Natural killer cell (primary cell): ENCODE results near the gene LY6G5C. TPM values are rescaled to one million over a fixed set of nuclear protein-coding genes. Genes with fewer than 3 reads are reported as not detected.
A peak's percentile ranks its signal among the peaks of the same experiment; 100 is the strongest.

Experiments
- ATAC-seq, 3 donors: fragments of 150-1000 bp in 2 of 3; fragments of 200-7000 bp in 1 of 3; cut with Tn5 transposase; 1 replicate in 1 of 3; 2 replicates in 2 of 3; pipeline ENCODE4 v1.10.0; 2021; ENCODE audit warnings: mild to moderate bottlenecking in 2 of 3, moderate library complexity in 2 of 3
- DNase-seq, 2 donors: peaks; one replicate each; pipeline versions ENCODE4 v3.0.0 to v3.0.0-alpha.2; 2013 to 2021; ENCODE audit warnings: mixed read lengths in 1 of 2
- H3K27ac ChIP-seq: one replicate; pipeline ENCODE4 v1.5.1; 2013; ENCODE audit warnings: mild to moderate bottlenecking, low read length
- H3K27me3 ChIP-seq: one replicate; pipeline ENCODE4 v1.6.1; 2013; ENCODE audit warnings: low read length; ENCODE audit not compliant: control insufficient read depth, insufficient read depth
- H3K36me3 ChIP-seq: one replicate; pipeline ENCODE4 v1.6.1; 2013; ENCODE audit warnings: low read length; ENCODE audit not compliant: control insufficient read depth, insufficient read depth
- H3K4me1 ChIP-seq: one replicate; pipeline ENCODE4 v1.6.1; 2013; ENCODE audit warnings: low read length; ENCODE audit not compliant: control insufficient read depth, insufficient read depth
- H3K4me3 ChIP-seq: one replicate; pipeline ENCODE4 v1.5.1; 2013; ENCODE audit warnings: low read length
- H3K9me3 ChIP-seq: one replicate; pipeline ENCODE4 v1.6.1; 2013; ENCODE audit warnings: low read length; ENCODE audit not compliant: control insufficient read depth, insufficient read depth
- H3K27ac Mint-ChIP-seq, 2 donors: one replicate each; pipeline ENCODE4 v1.8.0; 2022; ENCODE audit warnings: mild to moderate bottlenecking in 2 of 2, mixed read lengths in 2 of 2, moderate library complexity in 1 of 2
- H3K27me3 Mint-ChIP-seq, 2 donors: one replicate each; pipeline ENCODE4 v1.8.0; 2022; ENCODE audit warnings: low read depth in 2 of 2, mixed read lengths in 2 of 2
- H3K36me3 Mint-ChIP-seq: one replicate; pipeline ENCODE4 v1.8.0; 2022; ENCODE audit warnings: mixed read lengths
- H3K4me1 Mint-ChIP-seq, 2 donors: one replicate each; pipeline ENCODE4 v1.8.0; 2022; ENCODE audit warnings: mixed read lengths in 2 of 2
- H3K4me3 Mint-ChIP-seq: one replicate; pipeline ENCODE4 v1.8.0; 2022; ENCODE audit warnings: mild to moderate bottlenecking, moderate library complexity, mixed read lengths
- H3K9me3 Mint-ChIP-seq, 2 donors: one replicate each; pipeline ENCODE4 v1.8.0; 2022; ENCODE audit warnings: mixed read lengths in 2 of 2
- CTCF ChIP-seq: fragments of 200-600 bp; IDR thresholded peaks from one replicate; pipeline ENCODE4 v1.8.0; 2022; ENCODE audit warnings: antibody characterized with exemption
- WGBS: methylation state at CpG from one replicate; pipeline ENCODE4 v1.1.7; 2013; ENCODE audit warnings: missing lambda C conversion rate; ENCODE audit not compliant: insufficient coverage; 5-methylcytosine and 5-hydroxymethylcytosine counted together
- intact Hi-C: fragments of 100-400 bp; cut with micrococcal nuclease; formaldehyde crosslinking; loops from one replicate; pipeline ENCODE4 v1.14.2; 2022
- total RNA-seq, 4 donors: library from RNA; stranded (reverse); fragments of 120-200 nt in 1 of 4; gene quantifications; one replicate each; pipeline versions ENCODE4 v1.2.3 to v1.2.4, GENCODE V29; 2013 to 2022

The LY6G5C gene
- total RNA-seq, 3 donors from 2014 or later (not counting 1 experiment from before 2014, with no cell fraction given) = 2.0 to 7.9 (median 2.7) TPM

GRCh38 chr6:31661262-31662123 lies 19.4 kb downstream of the LY6G5C start:
- Histone ChIP-seq H3K27ac (peak overlapping the region; percentile 69), H3K4me3 (peak overlapping the region; percentile 88), H3K9me3 (no peaks in the 10 kb centered on the region), H3K4me1 (peaks cover 72% of the 10 kb centered on the region), H3K27me3 (no peaks in the 10 kb centered on the region), H3K36me3 (peaks cover 21% of the 10 kb centered on the region)
- H3K36me3 Mint-ChIP-seq = no peaks in the 10 kb centered on the region
- H3K4me1 Mint-ChIP-seq = peaks cover 58 to 75% of the 10 kb centered on the region in 2 donors
- TF ChIP-seq CTCF = no peak
- H3K4me3 Mint-ChIP-seq = peak overlapping the region; percentile 90
- H3K27me3 Mint-ChIP-seq = no peaks in the 10 kb centered on the region
- intact Hi-C loops = loop anchor here (5.0 to 10.0 kb wide), 2 partner anchors 104 to 513 kb away; partner anchors contain the start of genes AGPAT1 and RNF5
- no peak for DNase-seq
- peak overlapping the region; percentile 83 to 89 for H3K27ac Mint-ChIP-seq
- no peak for ATAC-seq
- 96% methylated on average over 12 of the region's 12 CpGs for WGBS
- H3K9me3 Mint-ChIP-seq = no peaks in the 10 kb centered on the region

GRCh38 chr6:31660381-31661261 lies 20.2 kb downstream of the LY6G5C start, which contains the start of gene C6orf47:
C6orf47 (minus strand) TSS chr6:31660778; CDS start chr6:31659947, 831 bp downstream.
- no peaks in the 10 kb centered on the region for H3K36me3 Mint-ChIP-seq
- peak; percentile 69 to 80 (median 73) for ATAC-seq
- intact Hi-C loops = loop anchor here (1.0 to 10.0 kb wide), 3 partner anchors 8 to 514 kb away; partner anchors contain the start of genes AGPAT1, BAG6 and RNF5
- no peak for TF ChIP-seq CTCF
- Histone ChIP-seq H3K27ac (peak within 1 kb of the TSS; percentile 79), H3K9me3 (no peaks in the 10 kb centered on the region), H3K36me3 (peaks cover 21% of the 10 kb centered on the region), H3K4me1 (peaks cover 69% of the 10 kb centered on the region), H3K27me3 (no peaks in the 10 kb centered on the region), H3K4me3 (peak within 1 kb of the TSS; percentile 88)
- H3K4me1 Mint-ChIP-seq = peaks cover 50 to 73% of the 10 kb centered on the region in 2 donors
- peak within 1 kb of the TSS; percentile 83 to 89 for H3K27ac Mint-ChIP-seq
- H3K9me3 Mint-ChIP-seq = no peaks in the 10 kb centered on the region
- WGBS = under 1% methylated on average over 52 of the region's 52 CpGs
- H3K27me3 Mint-ChIP-seq = no peaks in the 10 kb centered on the region
- H3K4me3 Mint-ChIP-seq = peak within 1 kb of the TSS; percentile 90
- peak; percentile 75 to 86 for DNase-seq

- H3K4me3 Mint-ChIP-seq = peak overlapping the region; percentile 90
- TF ChIP-seq CTCF = no peak
- DNase-seq (peak in 1 of 2 donors; percentile 58), ATAC-seq (peak; percentile 9 to 55 (median 24))
- no peaks in the 10 kb centered on the region for H3K9me3 ChIP-seq
- H3K4me1 Mint-ChIP-seq = peaks cover 53 to 75% of the 10 kb centered on the region in 2 donors
- H3K4me3 ChIP-seq = peak overlapping the region; percentile 88
- H3K27me3 Mint-ChIP-seq = no peaks in the 10 kb centered on the region
- H3K36me3 Mint-ChIP-seq = no peaks in the 10 kb centered on the region
- peaks cover 21% of the 10 kb centered on the region for H3K36me3 ChIP-seq
- H3K9me3 Mint-ChIP-seq = no peaks in the 10 kb centered on the region
- peak overlapping the region; percentile 79 for H3K27ac ChIP-seq
- H3K4me1 ChIP-seq = peaks cover 69% of the 10 kb centered on the region
- peak overlapping the region; percentile 83 to 89 for H3K27ac Mint-ChIP-seq
- H3K27me3 ChIP-seq = no peaks in the 10 kb centered on the region
- 32% methylated on average over 13 of the region's 13 CpGs for WGBS
- intact Hi-C loops = loop anchor here (1.0 to 10.0 kb wide), 3 partner anchors 8 to 515 kb away; partner anchors contain the start of genes AGPAT1, BAG6 and RNF5
Observed at GRCh38 chr6:31659649-31660380, 21.1 kb downstream of the LY6G5C start.
